ENCODE results near the gene MNAT1.
A peak's percentile ranks its signal among the peaks of the same experiment; 100 is the strongest.
"Not testable (repeated sequence)": the region's sequence is repeated elsewhere in the genome, so short reads cannot be mapped to it uniquely, and the experiment has no call there.

Gene MNAT1

DNA sequence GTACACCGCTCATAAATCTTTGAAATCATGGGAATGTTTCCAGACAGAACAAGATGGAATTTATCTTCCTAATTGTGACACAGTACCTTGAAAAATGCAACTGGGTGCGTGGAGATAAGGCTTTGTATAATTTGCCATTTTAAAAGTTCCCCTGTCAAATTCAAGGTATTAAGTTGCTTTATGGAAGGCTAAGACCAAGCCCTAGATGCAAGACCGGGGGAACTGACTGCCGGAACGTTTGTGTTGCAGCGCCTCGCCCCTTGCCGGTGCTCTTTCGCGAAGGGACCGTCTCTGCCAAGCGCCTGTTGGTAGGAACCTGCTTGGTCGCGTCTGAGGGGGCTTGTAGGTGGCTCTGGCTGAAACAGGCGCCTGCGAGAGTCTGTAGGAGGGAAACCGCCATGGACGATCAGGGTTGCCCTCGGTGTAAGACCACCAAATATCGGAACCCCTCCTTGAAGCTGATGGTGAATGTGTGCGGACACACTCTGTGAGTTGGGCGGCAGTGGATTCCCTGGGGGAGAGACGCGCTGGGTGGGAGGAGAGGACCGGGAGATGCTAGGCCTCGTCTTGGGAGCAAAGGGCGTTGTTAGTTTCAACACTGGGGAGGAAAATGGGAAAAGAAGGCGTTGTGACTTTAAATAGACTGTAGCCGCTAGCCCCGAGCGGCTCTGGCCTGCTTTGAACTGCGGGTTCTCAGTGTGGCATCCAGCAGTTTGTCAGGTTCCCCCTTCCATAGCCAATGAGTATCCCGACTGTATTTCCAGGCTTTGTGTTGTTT lies at the start of gene MNAT1:
MNAT1 (plus strand) TSS at position 297 of the 778 bp plus-strand sequence; CDS start at position 399, 102 bp downstream.
- peak; percentile 50 for DNase-seq (ENCODE audit: low read depth)

DNA sequence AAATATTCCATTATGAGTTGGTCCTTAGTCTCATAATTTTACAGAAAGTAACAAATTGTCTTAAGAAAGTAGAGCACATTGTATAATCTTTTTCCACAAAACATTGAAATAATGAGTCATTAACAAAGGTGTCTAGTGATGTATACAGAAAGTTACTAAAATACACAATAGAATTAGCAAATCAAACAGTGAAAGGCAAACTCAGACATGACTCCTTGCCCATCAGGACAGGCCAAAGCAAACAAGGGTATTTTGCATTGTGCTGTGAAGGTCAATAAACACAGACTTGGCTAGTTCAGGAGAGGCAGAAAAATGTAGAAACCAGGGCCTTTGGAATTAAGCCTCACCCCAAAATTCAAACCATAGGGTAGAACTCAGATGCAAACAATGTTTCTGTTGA lies 47.7 kb upstream of the MNAT1 start:
- DNase-seq (ENCODE audit: low read depth), result no peak

DNA sequence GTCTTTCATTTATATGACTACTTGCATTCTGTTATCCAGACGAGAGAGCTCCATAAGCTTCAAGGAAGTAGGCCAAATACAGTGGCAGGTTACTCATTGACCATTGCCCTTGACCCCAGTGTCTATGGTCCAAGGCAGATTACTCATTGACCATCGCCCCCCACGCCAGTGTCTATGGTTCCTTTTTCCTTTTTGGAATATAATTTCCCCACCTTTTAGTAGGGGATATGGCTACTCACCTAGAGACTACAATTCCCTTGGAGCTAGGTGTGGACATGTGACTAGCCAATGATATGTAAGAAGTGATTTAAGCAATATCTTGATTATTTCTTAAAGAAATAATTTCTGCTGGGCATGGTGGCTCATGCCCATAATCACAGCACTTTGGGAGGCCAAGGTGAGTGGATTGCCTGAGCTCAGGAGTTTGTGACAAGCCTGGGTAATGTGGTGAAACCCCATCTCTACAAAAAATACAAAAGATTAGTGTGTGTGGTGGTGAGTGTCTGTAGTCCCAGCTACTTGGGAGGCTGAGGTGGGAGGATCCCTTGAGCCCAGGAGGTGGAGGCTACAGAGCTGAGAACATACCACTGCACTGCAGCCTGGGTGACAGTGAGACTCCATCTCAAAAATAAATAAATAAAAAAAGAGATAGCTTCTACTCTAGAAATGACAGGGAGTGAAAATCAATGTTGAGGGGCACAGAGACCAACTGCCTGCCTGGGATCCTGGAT lies 43.0 kb upstream of the MNAT1 start:
- DNase-seq (ENCODE audit: low read depth), result no peak

- no peak for DNase-seq (ENCODE audit: low read depth)
Observed at GRCh38 chr14:60695327-60695726, 39.2 kb upstream of the MNAT1 start.

- DNase-seq (ENCODE audit: low read depth), result no peak
Observed at GRCh38 chr14:60700598-60700997, 34.0 kb upstream of the MNAT1 start.

- DNase-seq (ENCODE audit: low read depth), result no peak
Observed at GRCh38 chr14:60705100-60705499, 29.5 kb upstream of the MNAT1 start.

GRCh38 chr14:60707858-60708257 lies 26.7 kb upstream of the MNAT1 start:
- DNase-seq (ENCODE audit: low read depth), result no peak

GRCh38 chr14:60710494-60710893 lies 24.1 kb upstream of the MNAT1 start:
- DNase-seq (ENCODE audit: low read depth), result no peak

GRCh38 chr14:60713513-60713912 lies 21.0 kb upstream of the MNAT1 start:
- no peak for DNase-seq (ENCODE audit: low read depth)

DNA sequence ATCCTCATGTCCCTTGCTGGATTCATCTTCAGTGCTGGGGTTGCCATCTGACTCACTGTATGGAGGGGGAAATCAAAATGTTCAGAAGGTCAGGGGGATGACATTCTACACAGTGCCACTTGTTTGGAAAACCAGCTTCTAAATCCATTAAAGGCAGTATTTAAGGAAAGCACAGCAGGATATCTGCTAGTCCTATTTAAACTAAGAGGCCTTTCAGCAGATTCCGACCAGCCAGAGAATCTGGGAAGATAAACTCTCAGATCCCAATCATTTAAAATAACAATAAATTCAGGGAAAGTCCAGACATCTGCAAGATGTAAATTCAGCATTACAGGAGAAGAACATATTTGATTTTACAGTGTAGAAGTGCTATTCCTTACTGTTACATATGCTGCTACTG lies 14.2 kb upstream of the MNAT1 start:
- no peak for DNase-seq (ENCODE audit: low read depth)

GRCh38 chr14:60720962-60721325 lies 13.6 kb upstream of the MNAT1 start:
- no peak for DNase-seq (ENCODE audit: low read depth)

GRCh38 chr14:60721326-60722106 lies 13.0 kb upstream of the MNAT1 start:
- peak; percentile 20 for DNase-seq (ENCODE audit: low read depth)

DNA sequence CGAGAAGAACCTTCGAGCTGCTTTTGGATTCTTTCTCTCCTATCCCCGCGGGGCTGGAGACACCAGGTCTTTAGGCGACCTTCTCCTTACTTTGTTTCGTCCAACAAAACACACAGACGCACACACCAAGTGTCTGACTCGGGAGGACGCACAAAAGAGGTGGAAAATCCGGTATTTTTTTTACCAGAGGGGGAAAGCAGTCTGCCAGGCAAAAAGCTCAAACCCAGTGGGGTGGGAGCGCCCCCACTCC lies 12.5 kb upstream of the MNAT1 start:
- no peak for DNase-seq (ENCODE audit: low read depth)

GRCh38 chr14:60722357-60723115 lies 12.0 kb upstream of the MNAT1 start:
- no peak for DNase-seq (ENCODE audit: low read depth)

DNA sequence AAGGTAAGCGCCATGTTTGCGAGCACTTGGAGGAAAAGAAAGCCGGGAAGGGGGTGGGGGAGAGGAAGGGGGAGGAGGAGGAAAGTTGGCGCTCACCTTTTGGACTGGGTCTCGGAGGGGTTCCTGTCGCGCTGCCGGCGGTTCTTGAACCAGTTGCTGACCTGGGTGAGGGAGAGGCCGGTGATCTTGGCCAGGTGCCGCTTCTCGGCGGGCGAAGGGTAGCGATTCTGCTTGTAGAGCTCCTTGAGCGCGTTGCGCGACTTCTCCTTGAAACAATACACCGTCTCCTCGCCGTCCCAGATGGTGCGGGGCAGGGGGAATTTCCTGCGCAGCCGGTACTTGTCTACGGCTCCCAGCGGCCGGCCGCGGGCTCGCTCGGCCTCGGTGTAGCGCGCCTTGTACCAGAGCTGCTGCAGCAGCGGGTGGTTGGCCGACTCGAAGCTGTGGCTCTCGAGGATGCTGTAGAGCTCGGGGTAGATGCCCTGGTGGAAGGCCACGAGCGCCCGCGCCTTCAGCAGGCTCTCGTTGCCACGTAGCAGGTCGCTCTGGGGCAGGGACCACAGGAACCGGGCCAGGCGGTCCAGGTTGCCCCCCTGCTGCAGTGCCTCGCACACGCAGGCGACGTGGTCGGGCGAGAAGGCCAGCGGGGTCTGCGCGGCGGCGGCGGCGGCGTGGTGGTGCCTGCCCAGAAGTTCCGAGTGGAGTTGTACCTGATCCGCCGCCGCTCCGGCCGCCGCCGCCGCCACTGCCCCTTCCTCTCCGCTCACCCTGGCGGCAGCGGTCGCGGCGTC lies 11.2 kb upstream of the MNAT1 start:
- DNase-seq (ENCODE audit: low read depth), result no peak

GRCh38 chr14:60723907-60724618 lies 10.5 kb upstream of the MNAT1 start, which contains the start of gene SIX4:
SIX4 (minus strand) TSS chr14:60724351; CDS start chr14:60724074, 277 bp downstream.
- no peak for DNase-seq (ENCODE audit: low read depth)

DNA sequence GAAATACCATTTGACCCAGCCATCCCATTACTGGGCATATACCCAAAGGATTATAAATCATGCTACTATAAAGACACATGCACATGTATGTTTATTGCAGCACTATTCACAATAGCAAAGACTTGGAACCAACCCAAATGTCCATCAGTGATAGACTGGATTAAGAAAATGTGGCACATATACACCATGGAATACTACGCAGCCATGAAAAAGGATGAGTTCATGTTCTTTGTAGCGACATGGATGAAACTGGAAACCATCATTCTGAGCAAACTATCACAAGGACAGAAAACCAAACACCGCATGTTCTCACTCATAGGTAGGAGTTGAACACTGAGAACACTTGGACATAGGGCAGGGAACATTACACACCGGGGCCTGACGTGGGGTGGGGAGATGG lies 3.3 kb upstream of the MNAT1 start:
- not testable (repeated sequence) for DNase-seq (ENCODE audit: low read depth)

GRCh38 chr14:60732840-60733483 lies 1.6 kb upstream of the MNAT1 start:
- DNase-seq (ENCODE audit: low read depth), result no peak

- DNase-seq (ENCODE audit: low read depth), result no peak
Observed at GRCh38 chr14:60735416-60735815, 855 bp downstream of the MNAT1 start.

DNA sequence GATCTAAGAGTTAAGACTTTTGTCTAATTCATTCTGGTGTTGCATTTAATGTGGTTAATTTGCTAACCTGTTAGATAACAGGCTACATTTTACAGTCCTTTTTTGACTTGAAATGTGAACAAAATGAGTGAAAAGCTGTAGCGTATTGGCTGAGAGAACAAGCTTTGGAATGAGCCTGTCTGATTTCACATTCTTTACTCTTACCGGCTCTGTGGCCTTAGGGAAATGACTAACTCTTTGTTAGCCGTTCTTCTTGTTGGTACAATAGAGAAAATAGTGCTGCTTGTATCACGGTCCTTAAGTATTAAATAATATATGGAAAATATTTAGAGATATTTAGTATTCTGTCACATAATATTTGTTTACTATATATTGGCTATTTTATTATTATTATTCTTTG lies 1.9 kb downstream of the MNAT1 start:
- no peak for DNase-seq (ENCODE audit: low read depth)
